Measurements from ENCODE around the gene CTDSPL.

The CTDSPL gene

DNA sequence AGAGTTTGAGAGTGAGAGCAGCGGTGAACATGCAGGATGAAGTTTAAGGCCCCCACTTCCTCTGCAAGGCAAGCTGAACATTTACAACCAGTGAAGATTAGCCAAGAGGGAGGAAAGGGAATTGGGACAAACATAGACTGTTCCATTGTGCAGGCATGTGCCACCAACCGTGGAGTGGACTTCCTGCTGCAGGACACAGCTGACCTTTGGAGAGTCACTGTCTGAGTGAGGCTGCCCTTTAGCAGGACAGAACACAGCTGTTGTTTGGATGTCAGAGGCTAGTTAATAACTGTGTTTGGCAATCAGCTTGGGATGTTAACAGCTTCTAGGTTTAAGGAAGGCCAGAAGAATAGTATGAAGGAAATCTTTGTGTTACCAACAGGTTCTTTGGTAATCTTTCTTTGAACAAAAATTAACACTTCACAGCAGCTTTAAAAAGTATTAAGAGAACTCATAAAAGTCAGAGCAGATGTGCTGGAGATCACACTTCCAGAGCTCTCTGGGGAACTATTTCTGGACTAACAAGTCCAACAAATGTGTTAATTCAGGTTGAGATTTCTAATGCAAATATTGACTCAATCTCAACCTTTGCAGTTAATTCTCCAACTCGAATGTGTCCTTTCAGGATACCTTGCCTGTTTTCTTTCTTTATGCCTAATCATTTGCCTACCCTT is 31.4 kb downstream of the CTDSPL start:
- Mint-ChIP-seq H3K27me3 (ENCODE audit: low read depth) (no peaks in the 10 kb centered on the region), H3K4me3 (no peak overlapping the region), H3K9me3 (peaks cover 6% of the 10 kb centered on the region), H3K4me1 (peaks cover 68% of the 10 kb centered on the region), H3K27ac (peak overlapping the region; percentile 56 to 86 (median 71)), H3K36me3 (ENCODE audit: low read depth) (no peaks in the 10 kb centered on the region)
- TF ChIP-seq, protein P1, sequence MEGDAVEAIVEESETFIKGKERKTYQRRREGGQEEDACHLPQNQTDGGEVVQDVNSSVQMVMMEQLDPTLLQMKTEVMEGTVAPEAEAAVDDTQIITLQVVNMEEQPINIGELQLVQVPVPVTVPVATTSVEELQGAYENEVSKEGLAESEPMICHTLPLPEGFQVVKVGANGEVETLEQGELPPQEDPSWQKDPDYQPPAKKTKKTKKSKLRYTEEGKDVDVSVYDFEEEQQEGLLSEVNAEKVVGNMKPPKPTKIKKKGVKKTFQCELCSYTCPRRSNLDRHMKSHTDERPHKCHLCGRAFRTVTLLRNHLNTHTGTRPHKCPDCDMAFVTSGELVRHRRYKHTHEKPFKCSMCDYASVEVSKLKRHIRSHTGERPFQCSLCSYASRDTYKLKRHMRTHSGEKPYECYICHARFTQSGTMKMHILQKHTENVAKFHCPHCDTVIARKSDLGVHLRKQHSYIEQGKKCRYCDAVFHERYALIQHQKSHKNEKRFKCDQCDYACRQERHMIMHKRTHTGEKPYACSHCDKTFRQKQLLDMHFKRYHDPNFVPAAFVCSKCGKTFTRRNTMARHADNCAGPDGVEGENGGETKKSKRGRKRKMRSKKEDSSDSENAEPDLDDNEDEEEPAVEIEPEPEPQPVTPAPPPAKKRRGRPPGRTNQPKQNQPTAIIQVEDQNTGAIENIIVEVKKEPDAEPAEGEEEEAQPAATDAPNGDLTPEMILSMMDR (IDR thresholded peaks at IDR 0.05; ENCODE audit: unreplicated experiment in 3 of 3), result no peak

DNA sequence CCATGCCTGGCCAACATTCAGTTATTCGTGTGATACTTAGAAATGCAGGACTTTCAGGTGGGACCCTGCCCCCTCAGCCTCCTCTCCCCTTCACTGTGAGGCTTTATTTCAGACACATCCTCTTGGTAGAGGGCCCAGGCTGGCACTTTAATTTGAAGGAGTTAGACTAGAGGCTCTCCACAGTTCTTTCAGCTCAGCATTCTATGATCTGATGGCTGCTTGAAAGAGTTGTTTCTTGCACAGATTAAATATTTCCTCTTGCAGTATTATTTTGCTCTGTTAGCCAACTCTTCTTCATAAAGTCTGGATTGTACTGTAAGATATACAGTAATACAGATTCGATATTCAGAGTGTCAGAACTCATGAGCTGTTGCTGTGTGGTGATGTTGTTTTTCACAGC is 35.1 kb downstream of the CTDSPL start:
- H3K9me3 Mint-ChIP-seq, result peaks cover 6% of the 10 kb centered on the region
- H3K27me3 Mint-ChIP-seq (ENCODE audit: low read depth), result no peaks in the 10 kb centered on the region
- TF ChIP-seq, protein P1 (IDR thresholded peaks at IDR 0.05; ENCODE audit: unreplicated experiment in 3 of 3), result no peak
- H3K36me3 Mint-ChIP-seq (ENCODE audit: low read depth), result peaks cover 12% of the 10 kb centered on the region
- H3K4me1 Mint-ChIP-seq, result peaks cover 71% of the 10 kb centered on the region
- H3K27ac Mint-ChIP-seq, result peak overlapping the region; percentile 30 to 49 (median 42)
- no peak overlapping the region for H3K4me3 Mint-ChIP-seq

DNA sequence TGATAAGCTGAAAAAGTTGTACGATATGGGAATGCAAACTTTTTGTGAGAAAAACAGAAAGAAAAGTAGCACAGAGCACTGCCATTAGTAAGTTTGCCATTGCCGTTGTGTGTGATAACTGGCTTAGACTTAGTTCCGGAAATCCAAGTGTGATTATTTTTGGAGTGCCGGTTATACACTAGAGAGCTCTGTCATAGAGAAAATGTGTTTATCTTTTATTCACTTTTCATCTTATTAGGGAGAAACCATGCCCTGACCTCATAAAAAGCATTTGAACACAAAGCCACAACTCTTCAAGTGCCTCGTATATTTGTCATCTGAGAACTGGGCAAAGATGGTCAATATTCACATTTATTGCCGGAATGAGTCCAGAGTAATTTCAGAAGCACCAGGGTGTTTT is 36.1 kb downstream of the CTDSPL start:
- Mint-ChIP-seq H3K4me1 (peaks cover 71% of the 10 kb centered on the region), H3K27me3 (ENCODE audit: low read depth) (no peaks in the 10 kb centered on the region), H3K9me3 (peaks cover 6% of the 10 kb centered on the region), H3K27ac (peak overlapping the region in 1 of 3 experiments; percentile 49), H3K4me3 (no peak overlapping the region), H3K36me3 (ENCODE audit: low read depth) (peaks cover 12% of the 10 kb centered on the region)
- TF ChIP-seq, protein P1 (IDR thresholded peaks at IDR 0.05; ENCODE audit: unreplicated experiment in 3 of 3), result no peak

DNA sequence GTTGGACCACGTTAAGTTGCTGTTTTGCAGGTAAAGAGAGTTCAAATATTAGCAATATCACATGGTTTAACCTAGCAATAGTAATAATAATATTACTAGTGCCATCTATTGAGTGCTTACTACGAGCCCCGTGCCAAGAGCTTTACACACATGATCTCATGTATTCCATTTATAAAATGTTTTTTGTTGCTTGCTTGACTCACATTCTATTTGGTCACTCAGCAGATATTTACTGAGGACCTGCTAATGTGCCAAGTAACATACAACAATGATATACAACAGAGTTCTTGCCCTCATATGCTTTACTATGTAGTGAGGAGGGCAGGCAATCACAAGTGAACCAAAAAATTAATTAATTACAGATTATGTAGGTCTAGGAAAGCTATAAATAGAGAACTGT is 36.7 kb downstream of the CTDSPL start:
- H3K4me3 Mint-ChIP-seq, result no peak overlapping the region
- H3K27me3 Mint-ChIP-seq (ENCODE audit: low read depth), result no peaks in the 10 kb centered on the region
- TF ChIP-seq, protein P1 (IDR thresholded peaks at IDR 0.05; ENCODE audit: unreplicated experiment in 3 of 3), result no peak
- H3K36me3 Mint-ChIP-seq (ENCODE audit: low read depth), result peaks cover 12% of the 10 kb centered on the region
- peaks cover 5% of the 10 kb centered on the region for H3K9me3 Mint-ChIP-seq
- H3K4me1 Mint-ChIP-seq, result peaks cover 71% of the 10 kb centered on the region
- H3K27ac Mint-ChIP-seq, result peak overlapping the region in 1 of 3 experiments; percentile 49

DNA sequence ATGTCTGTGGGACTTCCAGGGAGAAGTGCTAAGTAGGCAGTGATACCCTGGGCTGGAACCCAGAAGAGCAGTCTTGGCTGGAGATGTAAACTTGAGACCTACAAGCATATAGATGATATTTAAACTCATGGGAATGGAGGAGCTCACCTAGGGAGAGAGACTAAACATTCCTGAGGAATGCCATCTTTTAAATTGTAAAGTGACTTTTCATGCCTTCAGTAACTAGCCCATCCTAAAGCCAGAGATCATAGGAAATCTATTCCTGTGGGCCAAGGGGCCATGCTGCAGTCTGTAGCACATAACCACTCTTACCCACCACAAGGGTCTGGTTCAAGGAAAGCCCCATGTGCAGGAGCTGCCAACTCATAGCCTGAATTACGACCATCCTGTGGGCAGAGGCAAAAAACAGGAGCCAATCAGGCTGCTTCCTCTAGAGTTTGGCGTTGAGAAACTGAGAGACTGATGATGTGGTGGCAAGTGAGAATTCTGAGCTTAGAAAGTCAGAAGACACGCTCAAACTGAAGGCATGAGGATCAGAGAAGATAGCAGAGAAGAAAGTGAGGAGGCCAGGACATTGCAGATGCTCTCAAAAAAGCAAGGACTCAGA is 37.5 kb downstream of the CTDSPL start:
- TF ChIP-seq, protein P1 (IDR thresholded peaks at IDR 0.05; ENCODE audit: unreplicated experiment in 3 of 3), result no peak
- Mint-ChIP-seq H3K4me1 (peaks cover 76% of the 10 kb centered on the region), H3K27ac (peak overlapping the region in 1 of 3 experiments; percentile 49), H3K27me3 (ENCODE audit: low read depth) (no peaks in the 10 kb centered on the region), H3K9me3 (peaks cover 3% of the 10 kb centered on the region), H3K36me3 (ENCODE audit: low read depth) (peaks cover 12% of the 10 kb centered on the region), H3K4me3 (no peak overlapping the region)

All from nephron (organoid).